WTC11 (cell line): ENCODE measurements around the gene DHDH. TPM values are rescaled to one million over a fixed set of nuclear protein-coding genes. Genes with fewer than 3 reads are reported as not detected.

Experiments
- ATAC-seq: fragments of 200-7000 bp; cut with Tn5 transposase; 2 replicates; pipeline ENCODE4 v1.10.0; 2021; ENCODE audit warnings: mild to moderate bottlenecking, moderate library complexity
- CTCF ChIA-PET: fragments of 300-600 bp; sonication (Branson Sonifier 250); formaldehyde crosslinking; loops from one replicate; lab custom pipeline; 2021; ENCODE audit warnings: antibody characterized with exemption; lab: Charles Lee
- POLR2A ChIA-PET: fragments of 350-600 bp; sonication (Branson Sonifier 250); formaldehyde crosslinking; loops from one replicate; lab custom pipeline; 2021; ENCODE audit warnings: antibody characterized with exemption; lab: Charles Lee
- DNase-seq: peaks from one replicate; pipeline ENCODE4 v3.0.0; 2021; ENCODE audit warnings: low spot score
- H3K27ac Mint-ChIP-seq: 2 replicates; pipeline ENCODE4 v1.8.0; 2021; ENCODE audit warnings: mixed read lengths
- H3K27me3 Mint-ChIP-seq: 2 replicates; pipeline ENCODE4 v1.8.0; 2021; ENCODE audit warnings: low read depth, mild to moderate bottlenecking, moderate library complexity, mixed read lengths
- H3K36me3 Mint-ChIP-seq: 2 replicates; pipeline ENCODE4 v1.8.0; 2021; ENCODE audit warnings: mixed read lengths
- H3K4me1 Mint-ChIP-seq: 2 replicates; pipeline ENCODE4 v1.8.0; 2022; ENCODE audit warnings: mixed read lengths
- H3K4me3 Mint-ChIP-seq: 2 replicates; pipeline ENCODE4 v1.8.0; 2021; ENCODE audit warnings: mild to moderate bottlenecking, moderate library complexity, mixed read lengths
- H3K9me3 Mint-ChIP-seq: 2 replicates; pipeline ENCODE4 v1.8.0; 2021; ENCODE audit warnings: mixed read lengths
- AR ChIP-seq: fragments of 250-450 bp; sonication (Bioruptor Pico); IDR thresholded peaks from 2 replicates; pipeline ENCODE4 v1.9.0; 2021; ENCODE audit warnings: mild to moderate bottlenecking
- ATF6 ChIP-seq: sonication (generic); formaldehyde crosslinking; IDR thresholded peaks from 2 replicates; pipeline ENCODE4 v1.8.1; 2023; ENCODE audit warnings: mild to moderate bottlenecking, missing genetic modification reagents
- CBFB ChIP-seq: sonication (generic); formaldehyde crosslinking; IDR thresholded peaks from 2 replicates; pipeline ENCODE4 v1.8.1; 2022; ENCODE audit warnings: mild to moderate bottlenecking, low read depth, missing genetic modification reagents
- CTCF ChIP-seq: fragments of 200-600 bp; IDR thresholded peaks from 2 replicates; pipeline ENCODE4 v1.8.0; 2022; ENCODE audit warnings: antibody characterized with exemption
- HMGXB4 ChIP-seq: sonication (generic); formaldehyde crosslinking; IDR thresholded peaks from 2 replicates; pipeline ENCODE4 v1.8.1; 2023; ENCODE audit warnings: mild to moderate bottlenecking, moderate library complexity, missing genetic modification reagents
- JUN ChIP-seq: sonication (generic); formaldehyde crosslinking; IDR thresholded peaks from 2 replicates; pipeline ENCODE4 v1.8.0; 2023; ENCODE audit warnings: mild to moderate bottlenecking, missing genetic modification reagents
- NR1H2 ChIP-seq: sonication (generic); formaldehyde crosslinking; IDR thresholded peaks from 2 replicates; pipeline ENCODE4 v1.9.0; 2021; ENCODE audit warnings: mild to moderate bottlenecking, moderate library complexity, missing genetic modification reagents
- ZNF121 ChIP-seq: sonication (generic); formaldehyde crosslinking; IDR thresholded peaks from 2 replicates; pipeline ENCODE4 v1.8.0; 2023; ENCODE audit warnings: missing genetic modification reagents
- ZNF317 ChIP-seq: sonication (generic); formaldehyde crosslinking; IDR thresholded peaks from 2 replicates; pipeline ENCODE4 v1.8.1; 2023; ENCODE audit warnings: low read depth, mild to moderate bottlenecking, moderate library complexity, missing genetic modification reagents, borderline replicate concordance
- ZNF423 ChIP-seq: fragments of 250-450 bp; sonication (Bioruptor Pico); IDR thresholded peaks from 2 replicates; pipeline ENCODE4 v2.1.2; 2022; ENCODE audit warnings: mild to moderate bottlenecking, moderate library complexity
- ZNF425 ChIP-seq: fragments of 250-450 bp; sonication (Bioruptor Pico); conservative IDR thresholded peaks from 2 replicates; pipeline ENCODE4 v1.9.0; 2021; ENCODE audit warnings: mild to moderate bottlenecking
- ZNF512 ChIP-seq: sonication (generic); formaldehyde crosslinking; IDR thresholded peaks from 2 replicates; pipeline ENCODE4 v1.8.1; 2022; ENCODE audit warnings: missing genetic modification reagents, borderline replicate concordance
- total RNA-seq: library from RNA; stranded (reverse); gene quantifications from 3 replicates; pipeline ENCODE4 v1.2.3, GENCODE V29; 2021

The DHDH gene
- total RNA-seq, 1 experiment from 2014 or later, result 3.0 TPM

GRCh38 chr19:48969276-48970138 lies 36.0 kb downstream of the DHDH start (continued):
- no peak for TF ChIP-seq ZNF425 (CRISPR knock-in tag)
- TF ChIP-seq ATF6 (CRISPR knock-in tag), result no peak
- TF ChIP-seq NR1H2, result no peak
- TF ChIP-seq, all 79 proteins: peak for 0

GRCh38 chr19:48970139-48970766 lies 36.8 kb downstream of the DHDH start:
- DNase-seq (no peak), ATAC-seq (no peak)
- no peak overlapping the region for H3K27ac Mint-ChIP-seq
- no peaks in the 10 kb centered on the region for H3K27me3 Mint-ChIP-seq
- TF ChIP-seq ZNF512 (CRISPR knock-in tag) (no peak), ZNF317 (CRISPR knock-in tag) (no peak), JUN (no peak), ZNF423 (no peak), AR (CRISPR knock-in tag) (no peak), ZNF121 (CRISPR knock-in tag) (no peak), CBFB (CRISPR knock-in tag) (no peak), HMGXB4 (CRISPR knock-in tag) (no peak), CTCF (no peak)
- peaks cover 4% of the 10 kb centered on the region for H3K9me3 Mint-ChIP-seq
- POLR2A ChIA-PET, result interaction anchor here (0.5 to 1.2 kb wide), 7 partner anchors 23 to 163 kb away, joined by 3 to 10 read pairs (median 4); partner anchors contain the start of genes GYS1, NUCB1 and RUVBL2
- H3K4me3 Mint-ChIP-seq, result no peak overlapping the region
- H3K4me1 Mint-ChIP-seq, result peaks cover 17% of the 10 kb centered on the region
- CTCF ChIA-PET, result interaction anchor here (0.5 to 2.6 kb wide), 75 partner anchors 9 to 468 kb away, joined by 3 to 60 read pairs (median 6); partner anchors contain the start of genes BAX, CA11, CGB2 and CGB7
- peaks cover 59% of the 10 kb centered on the region for H3K36me3 Mint-ChIP-seq
